Endothelial cell of umbilical vein (primary cell): Measurements from ENCODE around the gene RDH14.

Source experiments
- EZH2 ChIP-seq: IDR thresholded peaks from 2 replicates; pipeline ENCODE4 v1.6.1; 2012; ENCODE audit warnings: borderline replicate concordance, low read depth, mild to moderate bottlenecking, moderate library complexity, low read length, inconsistent platforms; ENCODE audit not compliant: severe bottlenecking
- JUN ChIP-seq: IDR thresholded peaks from 2 replicates; pipeline ENCODE4 v1.6.1; 2011; ENCODE audit warnings: borderline replicate concordance, low read depth; ENCODE audit not compliant: insufficient read length, insufficient read depth
- POLR2A ChIP-seq: IDR thresholded peaks from 2 replicates; pipeline ENCODE4 v1.6.1; 2012; ENCODE audit warnings: low read depth, mild to moderate bottlenecking, control low read depth, low read length
- POLR2AphosphoS5 ChIP-seq: IDR thresholded peaks from 2 replicates; pipeline ENCODE4 v1.6.1; 2012; ENCODE audit warnings: low read depth, mild to moderate bottlenecking, control low read depth, low read length, moderate library complexity; ENCODE audit not compliant: insufficient read depth
- TF ChIP-seq, protein P1 (sequence below), 2 donors: IDR thresholded peaks; 1 replicate in 1 of 2; 2 replicates in 1 of 2; pipeline ENCODE4 v1.5.1; 2011; ENCODE audit warnings: low read length in 2 of 2, mild to moderate bottlenecking in 2 of 2, moderate library complexity in 2 of 2, control low read depth in 1 of 2, inconsistent platforms in 1 of 2, low read depth in 1 of 2; ENCODE audit not compliant: insufficient read depth in 1 of 2; ENCODE audit errors: extremely low read depth in 1 of 2
- TF ChIP-seq, protein P2 (sequence below): IDR thresholded peaks from 2 replicates; pipeline ENCODE4 v1.6.1; 2011; ENCODE audit not compliant: insufficient read depth, insufficient read length

DNA sequence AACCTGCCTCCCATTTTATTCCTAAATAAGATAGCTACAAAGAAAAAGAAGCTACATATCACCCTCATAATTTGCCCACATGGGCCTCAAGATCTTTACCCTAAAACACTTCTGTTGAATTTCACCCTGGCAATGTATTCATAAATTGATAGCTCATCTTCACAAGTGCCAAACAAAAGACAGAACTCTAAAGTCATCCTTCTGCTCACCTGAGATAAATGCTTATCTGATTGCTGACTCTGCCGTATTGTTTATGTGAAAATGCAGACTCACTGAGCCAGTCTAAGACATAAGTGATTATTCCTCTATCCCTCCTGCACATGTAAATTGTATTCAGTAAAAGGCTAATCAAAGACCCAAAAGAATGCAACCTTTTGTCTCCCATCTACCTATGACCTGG lies 2.0 kb downstream of the RDH14 start:
- TF ChIP-seq, protein P1, sequence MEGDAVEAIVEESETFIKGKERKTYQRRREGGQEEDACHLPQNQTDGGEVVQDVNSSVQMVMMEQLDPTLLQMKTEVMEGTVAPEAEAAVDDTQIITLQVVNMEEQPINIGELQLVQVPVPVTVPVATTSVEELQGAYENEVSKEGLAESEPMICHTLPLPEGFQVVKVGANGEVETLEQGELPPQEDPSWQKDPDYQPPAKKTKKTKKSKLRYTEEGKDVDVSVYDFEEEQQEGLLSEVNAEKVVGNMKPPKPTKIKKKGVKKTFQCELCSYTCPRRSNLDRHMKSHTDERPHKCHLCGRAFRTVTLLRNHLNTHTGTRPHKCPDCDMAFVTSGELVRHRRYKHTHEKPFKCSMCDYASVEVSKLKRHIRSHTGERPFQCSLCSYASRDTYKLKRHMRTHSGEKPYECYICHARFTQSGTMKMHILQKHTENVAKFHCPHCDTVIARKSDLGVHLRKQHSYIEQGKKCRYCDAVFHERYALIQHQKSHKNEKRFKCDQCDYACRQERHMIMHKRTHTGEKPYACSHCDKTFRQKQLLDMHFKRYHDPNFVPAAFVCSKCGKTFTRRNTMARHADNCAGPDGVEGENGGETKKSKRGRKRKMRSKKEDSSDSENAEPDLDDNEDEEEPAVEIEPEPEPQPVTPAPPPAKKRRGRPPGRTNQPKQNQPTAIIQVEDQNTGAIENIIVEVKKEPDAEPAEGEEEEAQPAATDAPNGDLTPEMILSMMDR (IDR thresholded peaks at IDR 0.05; ENCODE audit: extremely low read depth in 1 of 2, insufficient read depth in 1 of 2, low read depth in 1 of 2, low read length in 2 of 2) = no peak
- TF ChIP-seq EZH2 (no peak), POLR2A (no peak), JUN (no peak), POLR2AphosphoS5 (no peak)
- TF ChIP-seq, protein P2, sequence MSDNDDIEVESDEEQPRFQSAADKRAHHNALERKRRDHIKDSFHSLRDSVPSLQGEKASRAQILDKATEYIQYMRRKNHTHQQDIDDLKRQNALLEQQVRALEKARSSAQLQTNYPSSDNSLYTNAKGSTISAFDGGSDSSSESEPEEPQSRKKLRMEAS = no peak
